ENCODE measurements around the gene CHKA.

Gene CHKA

GRCh38 chr11:68158580-68158979 lies 37.4 kb upstream of the CHKA start:
- Histone ChIP-seq H3K36me3 (ENCODE audit: control insufficient read depth, insufficient read depth, low read length) (no peaks in the 10 kb centered on the region), H3K4me3 (replicated peaks; ENCODE audit: low read depth, low read length) (no peak overlapping the region), H3K27me3 (replicated peaks; ENCODE audit: control insufficient read depth, insufficient read depth, low read length) (no peaks in the 10 kb centered on the region)
- no peak for DNase-seq (ENCODE audit: extremely low read depth, insufficient read length)
- no peak for TF ChIP-seq CTCF (IDR thresholded peaks at IDR 0.05; ENCODE audit: insufficient read depth, low read length, poor library complexity, severe bottlenecking)

- Histone ChIP-seq H3K27me3 (replicated peaks; ENCODE audit: control insufficient read depth, insufficient read depth, low read length) (no peaks in the 10 kb centered on the region), H3K4me3 (replicated peaks; ENCODE audit: low read depth, low read length) (no peak overlapping the region), H3K36me3 (ENCODE audit: control insufficient read depth, insufficient read depth, low read length) (no peaks in the 10 kb centered on the region)
- DNase-seq (ENCODE audit: extremely low read depth, insufficient read length): no peak
- TF ChIP-seq CTCF (IDR thresholded peaks at IDR 0.05; ENCODE audit: insufficient read depth, low read length, poor library complexity, severe bottlenecking): no peak
These were observed 32.6 kb upstream of the CHKA start for GRCh38 chr11:68153742-68154141.

GRCh38 chr11:68150037-68150436 lies 28.8 kb upstream of the CHKA start:
- Histone ChIP-seq H3K4me3 (replicated peaks; ENCODE audit: low read depth, low read length) (no peak overlapping the region), H3K36me3 (ENCODE audit: control insufficient read depth, insufficient read depth, low read length) (no peaks in the 10 kb centered on the region), H3K27me3 (replicated peaks; ENCODE audit: control insufficient read depth, insufficient read depth, low read length) (no peaks in the 10 kb centered on the region; the same call in 1 of the 2 replicates)
- no peak for DNase-seq (ENCODE audit: extremely low read depth, insufficient read length)
- no peak for TF ChIP-seq CTCF (IDR thresholded peaks at IDR 0.05; ENCODE audit: insufficient read depth, low read length, poor library complexity, severe bottlenecking)

GRCh38 chr11:68149417-68149816 lies 28.2 kb upstream of the CHKA start:
- no peak for DNase-seq (ENCODE audit: extremely low read depth, insufficient read length)
- TF ChIP-seq CTCF (IDR thresholded peaks at IDR 0.05; ENCODE audit: insufficient read depth, low read length, poor library complexity, severe bottlenecking): no peak
- Histone ChIP-seq H3K27me3 (replicated peaks; ENCODE audit: control insufficient read depth, insufficient read depth, low read length) (no peaks in the 10 kb centered on the region; the same call in 1 of the 2 replicates), H3K36me3 (ENCODE audit: control insufficient read depth, insufficient read depth, low read length) (no peaks in the 10 kb centered on the region), H3K4me3 (replicated peaks; ENCODE audit: low read depth, low read length) (no peak overlapping the region)

- no peak for DNase-seq (ENCODE audit: extremely low read depth, insufficient read length)
- H3K36me3 ChIP-seq (ENCODE audit: control insufficient read depth, insufficient read depth, low read length): no peaks in the 10 kb centered on the region
- no peak for TF ChIP-seq CTCF (IDR thresholded peaks at IDR 0.05; ENCODE audit: insufficient read depth, low read length, poor library complexity, severe bottlenecking)
- H3K27me3 ChIP-seq (replicated peaks; ENCODE audit: control insufficient read depth, insufficient read depth, low read length): no peaks in the 10 kb centered on the region; the same call in 1 of the 2 replicates
- H3K4me3 ChIP-seq (replicated peaks; ENCODE audit: low read depth, low read length): no peak overlapping the region
These were observed 27.7 kb upstream of the CHKA start for GRCh38 chr11:68148879-68149278.
